Measurements from ENCODE around the gene EME2.

GRCh38 chr16:1761751-1762150, 10.9 kb upstream of the EME2 start:
- TF ChIP-seq ZNF70 (CRISPR knock-in tag; IDR thresholded peaks at IDR 0.05) (no peak), ZNF8 (CRISPR knock-in tag; IDR thresholded peaks at IDR 0.05) (no peak), ZFP30 (CRISPR knock-in tag; IDR thresholded peaks at IDR 0.05) (no peak)

Measured in SK-N-SH treated with all-trans-retinoic acid at 6 μM for 48 hours (cell line).